Heart left ventricle (tissue), 16 donors: Measurements from ENCODE around the gene TBC1D8. TPM values are rescaled to one million over a fixed set of nuclear protein-coding genes. Genes with fewer than 3 reads are reported as not detected.

Experiments used
- ATAC-seq, 4 donors: fragments of 200-7000 bp; cut with Tn5 transposase; one replicate each; pipeline ENCODE4 v1.9.1; 2020 to 2022; ENCODE audit warnings: moderate library complexity in 4 of 4, mild to moderate bottlenecking in 3 of 4, moderate number of reproducible peaks in 1 of 4
- DNase-seq, 5 donors: peaks; one replicate each; pipeline ENCODE4 v3.0.0-alpha.2; 2020
- H3K27ac ChIP-seq, 12 donors: fragments of 200-600 bp; sonication (generic) in 4 of 12; one replicate each; pipeline versions ENCODE4 v1.5.0 to v1.8.0; 2016 to 2022; ENCODE audit warnings: mild to moderate bottlenecking in 2 of 12
- H3K27me3 ChIP-seq, 9 donors: fragments of 200-600 bp; sonication (generic) in 2 of 9; one replicate each; pipeline versions ENCODE4 v1.5.1 to v1.8.0; 2016 to 2022; ENCODE audit warnings: mild to moderate bottlenecking in 3 of 9
- H3K36me3 ChIP-seq, 9 donors: fragments of 200-600 bp; sonication (generic) in 2 of 9; one replicate each; pipeline versions ENCODE4 v1.5.0 to v1.8.0; 2018 to 2022; ENCODE audit warnings: mild to moderate bottlenecking in 2 of 9
- H3K4me1 ChIP-seq, 12 donors: fragments of 200-600 bp; sonication (generic) in 4 of 12; one replicate each; pipeline versions ENCODE4 v1.5.0 to v1.8.0; 2016 to 2022; ENCODE audit warnings: mild to moderate bottlenecking in 3 of 12
- H3K4me3 ChIP-seq, 12 donors: fragments of 200-600 bp; sonication (generic) in 4 of 12; one replicate each; pipeline versions ENCODE4 v1.5.0 to v1.8.0; 2017 to 2022; ENCODE audit warnings: mild to moderate bottlenecking in 9 of 12, moderate library complexity in 4 of 12
- H3K9me3 ChIP-seq, 12 donors: fragments of 200-600 bp; sonication (generic) in 4 of 12; one replicate each; pipeline versions ENCODE4 v1.5.0 to v1.8.0; 2016 to 2022; ENCODE audit warnings: mild to moderate bottlenecking in 1 of 12
- CTCF ChIP-seq, 12 donors: fragments of 200-600 bp; sonication (generic) in 4 of 12; IDR thresholded peaks; one replicate each; pipeline versions ENCODE4 v1.5.0 to v1.8.0; 2018 to 2022; ENCODE audit warnings: antibody characterized with exemption in 12 of 12, mild to moderate bottlenecking in 5 of 12
- POLR2A ChIP-seq, 2 donors: fragments of 450-650 bp; IDR thresholded peaks; one replicate each; pipeline ENCODE4 v1.6.1; 2017; ENCODE audit warnings: antibody characterized with exemption in 2 of 2, mild to moderate bottlenecking in 2 of 2, moderate library complexity in 2 of 2
- WGBS, 4 donors: extraction: QIAGEN DNeasy Blood & Tissue Kit in 2 of 4; methylation state at CpG; one replicate each; pipeline versions ENCODE4 v1.1.5 to v1.1.7; 2013 to 2018; 5-methylcytosine and 5-hydroxymethylcytosine counted together
- intact Hi-C, 10 donors: fragments of 100-400 bp; cut with DNase I; formaldehyde crosslinking; loops; one replicate each; pipeline versions ENCODE4 v1.11.1 to v1.14.2; 2022
- polyA plus RNA-seq, 2 donors: library from polyadenylated mRNA; stranded (reverse); fragments of 200-250 nt; gene quantifications; one replicate each; pipeline ENCODE4 v1.2.3, GENCODE V29; 2013
- total RNA-seq, 9 donors: library from RNA; depleted of rRNA in 2 of 9; stranded (reverse); fragments of >200 nt in 2 of 9; fragmentation: NEBNext Ultra II Directional in 3 of 9; extraction: Animal tissue kit (Norgen Biotek cat#: 25700) in 3 of 9; gene quantifications; one replicate each; pipeline versions ENCODE4 v1.1.0 to v1.2.4, GENCODE V29; 2016 to 2023
- donor health status: ischemic (EF 13 %, LVEDD 7.1; RV severe dilation, severe dysfunction).
- donor health status: healthy with polysubstance abuse.
- donor health status: DM: no; HTN: yes; CAD: no.
- donor health status: DM: no; HTN: no; CAD: no.
- donor health status: ischemic (EF 25% LVEDD 6.9; RV normal size, moderate dysfunction).
- donor health status: ischemic (EF 25% LVEDD 5.7; RV mildly dilated, moderate dysfunction).
- donor health status: healthy.
- donor health status: DM: yes; HTN: yes; CAD: no.
- donor health status: ischemic (EF 35%, LVEDD 5.7; RV mildly dilated, moderate dysfunction).
- donor health status: nonischemic (EF 11% LVEDD 7.7; RV severe dilation, severe dysfunction).
- donor health status: DM: yes; HTN: yes; CAD: no.
- donor health status: PGD.
- donor health status: ischemic (EF 29% LVEDD 5.4; RV normal size, mild dysfunction).
- donor health status: nonischemic (EF 23%, LVEDD 6.1; RV moderate dilation, normal function).

The TBC1D8 gene
- total and polyA plus RNA-seq, 11 donors, result 30.1 to 61.7 (median 42.9) TPM

GRCh38 chr2:101006065-101006715 is 145.0 kb downstream of the TBC1D8 start:
- Histone ChIP-seq H3K9me3 (no peaks in the 10 kb centered on the region), H3K4me3 (no peak overlapping the region), H3K27me3 (no peaks in the 10 kb centered on the region), H3K27ac (no peak overlapping the region), H3K4me1 (peaks cover 4 to 31% (median 17%) of the 10 kb centered on the region in 12 donors), H3K36me3 (peaks cover 0 to 81% (median 78%) of the 10 kb centered on the region in 9 donors)
- 72 to 74% (median 73%) methylated on average over 4 of the region's 4 CpGs for WGBS, 4 donors
- ATAC-seq (no peak), DNase-seq (no peak)
- no peak for TF ChIP-seq POLR2A (IDR thresholded peaks at IDR 0.05)
- no peak for TF ChIP-seq CTCF (IDR thresholded peaks at IDR 0.05)
- intact Hi-C loops, result no loop called here

- H3K4me1 ChIP-seq, result peaks cover 4 to 31% (median 17%) of the 10 kb centered on the region in 12 donors
- TF ChIP-seq CTCF (IDR thresholded peaks at IDR 0.05) (no peak), POLR2A (IDR thresholded peaks at IDR 0.05) (no peak)
- no peaks in the 10 kb centered on the region for H3K9me3 ChIP-seq
- 88 to 94% (median 92%) methylated on average over 12 of the region's 12 CpGs for WGBS, 4 donors
- H3K27ac ChIP-seq, result no peak overlapping the region
- H3K4me3 ChIP-seq, result no peak overlapping the region
- intact Hi-C loops, result no loop called here
- ATAC-seq, result no peak
- H3K27me3 ChIP-seq, result no peaks in the 10 kb centered on the region
- peaks cover 0 to 67% (median 64%) of the 10 kb centered on the region in 9 donors for H3K36me3 ChIP-seq
- no peak for DNase-seq
Measured at GRCh38 chr2:101004620-101005325, 146.4 kb downstream of the TBC1D8 start.

GRCh38 chr2:101003278-101003775 is 147.9 kb downstream of the TBC1D8 start:
- DNase-seq (no peak), ATAC-seq (no peak)
- H3K4me3 ChIP-seq, result peak overlapping the region in 11 of 12 donors; percentile 54 to 99 (median 75)
- WGBS, 4 donors, result 37 to 45% (median 40%) methylated on average over 12 of the region's 12 CpGs
- H3K4me1 ChIP-seq, result peaks cover 4 to 31% (median 17%) of the 10 kb centered on the region in 12 donors
- no peaks in the 10 kb centered on the region for H3K9me3 ChIP-seq
- H3K27ac ChIP-seq, result peak overlapping the region in 9 of 12 donors; percentile 0 to 93 (median 86)
- H3K36me3 ChIP-seq, result peaks cover 0 to 53% (median 49%) of the 10 kb centered on the region in 9 donors
- intact Hi-C loops, result no loop called here
- H3K27me3 ChIP-seq, result no peaks in the 10 kb centered on the region
- no peak for TF ChIP-seq CTCF (IDR thresholded peaks at IDR 0.05)
- TF ChIP-seq POLR2A (IDR thresholded peaks at IDR 0.05), result no peak
